H9 (cell line): ENCODE results near the gene DDC. TPM values are rescaled to one million over a fixed set of nuclear protein-coding genes. Genes with fewer than 3 reads are reported as not detected.

Experiments used
- DNase-seq: peaks from one replicate; pipeline ENCODE4 v3.0.0-alpha.2; 2017
- H2AFZ ChIP-seq: one replicate; pipeline ENCODE4 v1.6.1; 2013; ENCODE audit warnings: mild to moderate bottlenecking, low read length, control low read depth, moderate library complexity
- H2AK5ac ChIP-seq: 2 replicates; pipeline ENCODE4 v1.6.1; 2013; ENCODE audit warnings: low read length, control low read depth, mixed read lengths; ENCODE audit not compliant: insufficient read length
- H2BK120ac ChIP-seq: one replicate; pipeline ENCODE4 v1.6.1; 2013; ENCODE audit warnings: low read depth, mild to moderate bottlenecking, low read length, control low read depth, inconsistent platforms; ENCODE audit not compliant: poor library complexity, severe bottlenecking
- H2BK12ac ChIP-seq: 2 replicates; pipeline ENCODE4 v1.6.1; 2013; ENCODE audit warnings: low read length, control low read depth, mixed read lengths, low read depth; ENCODE audit not compliant: insufficient read length
- H2BK15ac ChIP-seq: 2 replicates; pipeline ENCODE4 v1.6.1; 2013; ENCODE audit warnings: low read depth, low read length, control low read depth
- H2BK20ac ChIP-seq: one replicate; pipeline ENCODE4 v1.6.1; 2013; ENCODE audit warnings: low read depth, mild to moderate bottlenecking, low read length, control low read depth, inconsistent platforms; ENCODE audit not compliant: poor library complexity, severe bottlenecking
- H2BK5ac ChIP-seq: 2 replicates; pipeline ENCODE4 v1.6.1; 2013; ENCODE audit warnings: low read length, control low read depth, mixed read lengths; ENCODE audit not compliant: insufficient read length
- H3K14ac ChIP-seq: 2 replicates; pipeline ENCODE4 v1.6.1; 2013; ENCODE audit warnings: low read length, control low read depth; ENCODE audit not compliant: insufficient read depth
- H3K18ac ChIP-seq: 2 replicates; pipeline ENCODE4 v1.6.1; 2013; ENCODE audit warnings: low read depth, mild to moderate bottlenecking, mixed read lengths, low read length, control low read depth; ENCODE audit not compliant: insufficient read length
- H3K23ac ChIP-seq: 2 replicates; pipeline ENCODE4 v1.6.1; 2013; ENCODE audit warnings: low read length, control low read depth, mixed read lengths, low read depth; ENCODE audit not compliant: insufficient read length
- H3K23me2 ChIP-seq: 2 replicates; pipeline ENCODE4 v1.6.1; 2013; ENCODE audit warnings: low read depth, mild to moderate bottlenecking, mixed read lengths, low read length, control low read depth; ENCODE audit not compliant: insufficient read length, poor library complexity, severe bottlenecking
- H3K27ac ChIP-seq: 2 replicates; pipeline ENCODE4 v1.5.1; 2013; ENCODE audit warnings: low read length, control low read depth, mixed read lengths, low read depth; ENCODE audit not compliant: insufficient read length
- H3K27me3 ChIP-seq: 2 replicates; pipeline ENCODE4 v1.6.1; 2013; ENCODE audit warnings: low read length, control low read depth, inconsistent platforms; ENCODE audit not compliant: insufficient read depth
- H3K4ac ChIP-seq: 2 replicates; pipeline ENCODE4 v1.6.1; 2013; ENCODE audit warnings: low read depth, mild to moderate bottlenecking, control low read depth, inconsistent platforms, low read length, moderate library complexity
- H3K4me1 ChIP-seq: 2 replicates; pipeline ENCODE4 v1.6.1; 2013; ENCODE audit warnings: low read length, control low read depth, inconsistent platforms; ENCODE audit not compliant: insufficient read depth
- H3K4me2 ChIP-seq: 2 replicates; pipeline ENCODE4 v1.6.1; 2013; ENCODE audit warnings: low read length, control low read depth, mixed read lengths; ENCODE audit not compliant: insufficient read length, insufficient read depth
- H3K56ac ChIP-seq: 2 replicates; pipeline ENCODE4 v1.6.1; 2013; ENCODE audit warnings: low read depth, mild to moderate bottlenecking, mixed read lengths, low read length, control low read depth; ENCODE audit not compliant: insufficient read length
- H3K79me1 ChIP-seq: 2 replicates; pipeline ENCODE4 v1.6.1; 2013; ENCODE audit warnings: low read depth, mild to moderate bottlenecking, moderate library complexity, low read length, control low read depth, inconsistent platforms; ENCODE audit not compliant: insufficient read depth, poor library complexity, severe bottlenecking
- H3K79me2 ChIP-seq: 2 replicates; pipeline ENCODE4 v1.6.1; 2013; ENCODE audit warnings: low read length, control low read depth, inconsistent platforms; ENCODE audit not compliant: insufficient read depth
- H3K9ac ChIP-seq: 2 replicates; pipeline ENCODE4 v1.6.1; 2013; ENCODE audit warnings: low read length, control low read depth, mixed read lengths; ENCODE audit not compliant: insufficient read length; ENCODE audit errors: extremely low read depth
- H3K9me3 ChIP-seq: one replicate; pipeline ENCODE4 v1.6.1; 2013; ENCODE audit warnings: low read depth, low read length, inconsistent platforms; ENCODE audit not compliant: control insufficient read depth
- H3T11ph ChIP-seq: one replicate; pipeline ENCODE4 v1.6.1; 2013; ENCODE audit warnings: mild to moderate bottlenecking, low read length, control low read depth, inconsistent platforms
- H4K20me1 ChIP-seq: one replicate; pipeline ENCODE4 v1.6.1; 2013; ENCODE audit not compliant: control insufficient read depth, insufficient read length, insufficient read depth
- H4K5ac ChIP-seq: 2 replicates; pipeline ENCODE4 v1.6.1; 2013; ENCODE audit warnings: low read depth, mild to moderate bottlenecking, mixed read lengths, low read length, control low read depth; ENCODE audit not compliant: insufficient read length
- H4K8ac ChIP-seq: replicated peaks from 2 replicates; pipeline ENCODE4 v1.6.1; 2013; ENCODE audit warnings: low read length, control low read depth, mixed read lengths, low read depth; ENCODE audit not compliant: insufficient read length
- H4K91ac ChIP-seq: 2 replicates; pipeline ENCODE4 v1.6.1; 2013; ENCODE audit warnings: low read depth, mild to moderate bottlenecking, moderate library complexity, mixed read lengths, low read length, control low read depth; ENCODE audit not compliant: insufficient read length
- H3K27ac Mint-ChIP-seq, 3 experiments: 2 replicates in 2 of 3; 3 replicates in 1 of 3; pipeline ENCODE4 v1.8.0; 2020 to 2021; ENCODE audit warnings: mixed read lengths in 3 of 3, mild to moderate bottlenecking in 1 of 3, moderate library complexity in 1 of 3
- H3K27me3 Mint-ChIP-seq: 2 replicates; pipeline ENCODE4 v1.8.0; 2021; ENCODE audit warnings: low read depth, mild to moderate bottlenecking, moderate library complexity, mixed read lengths
- H3K36me3 Mint-ChIP-seq, 3 experiments: 2 replicates in 2 of 3; 3 replicates in 1 of 3; pipeline ENCODE4 v1.8.0; 2020 to 2021; ENCODE audit warnings: low read depth in 3 of 3, mixed read lengths in 3 of 3; ENCODE audit not compliant: insufficient read depth in 1 of 3
- H3K4me1 Mint-ChIP-seq, 2 experiments: 2 replicates each; pipeline ENCODE4 v1.8.0; 2020; ENCODE audit warnings: mixed read lengths in 2 of 2
- H3K4me3 Mint-ChIP-seq, 2 experiments: 2 replicates in 1 of 2; 3 replicates in 1 of 2; pipeline ENCODE4 v1.8.0; 2020 to 2021; ENCODE audit warnings: mild to moderate bottlenecking in 2 of 2, mixed read lengths in 2 of 2, moderate library complexity in 1 of 2
- H3K9me3 Mint-ChIP-seq, 2 experiments: 2 replicates in 1 of 2; 3 replicates in 1 of 2; pipeline ENCODE4 v1.8.0; 2020; ENCODE audit warnings: mild to moderate bottlenecking in 2 of 2, mixed read lengths in 2 of 2, moderate library complexity in 1 of 2
- CTCF ChIP-seq: fragments of 200-600 bp; sonication (generic); conservative IDR thresholded peaks from 3 replicates; pipeline ENCODE4 v1.8.0; 2021; ENCODE audit warnings: antibody characterized with exemption, mild to moderate bottlenecking
- WGBS: extraction: QIAGEN DNeasy Blood & Tissue Kit; methylation state at CpG from one replicate; pipeline ENCODE4 v1.1.7; 2013; ENCODE audit warnings: missing lambda C conversion rate, low lambda C conversion rate, mixed read lengths; ENCODE audit not compliant: insufficient read length; ENCODE audit errors: extremely low coverage; 5-methylcytosine and 5-hydroxymethylcytosine counted together
- total RNA-seq: library from RNA; stranded (reverse); gene quantifications from 2 replicates; pipeline ENCODE4 v1.2.1, GENCODE V29; 2021

The DDC gene
- total RNA-seq, 1 experiment from 2014 or later, result not detected

GRCh38 chr7:50476953-50477625, 88.1 kb downstream of the DDC start:
- H3K9ac ChIP-seq, result no peak overlapping the region
- Mint-ChIP-seq H3K9me3 (no peaks in the 10 kb centered on the region), H3K27me3 (peaks cover 3% of the 10 kb centered on the region; the same call in 1 of the 2 replicates), H3K36me3 (no peaks in the 10 kb centered on the region), H3K4me3 (no peak overlapping the region), H3K4me1 (peaks cover 7% of the 10 kb centered on the region in 2 experiments; a peak in 3 of 4 replicates), H3K27ac (no peak overlapping the region)
- H2AK5ac ChIP-seq, result no peak overlapping the region
- no peak overlapping the region for H3K23ac ChIP-seq
- no peak overlapping the region for H2BK20ac ChIP-seq
- no peak overlapping the region for H3K4me2 ChIP-seq
- TF ChIP-seq CTCF, result no peak
- H4K5ac ChIP-seq, result no peak overlapping the region
- H3K23me2 ChIP-seq, result no peaks in the 10 kb centered on the region
- no peak overlapping the region for H3K27ac ChIP-seq
- H2BK12ac ChIP-seq, result no peak overlapping the region
- H4K8ac ChIP-seq, result no peak overlapping the region
- H3T11ph ChIP-seq, result no peak overlapping the region
- no peak overlapping the region for H3K14ac ChIP-seq
- no peak overlapping the region for H3K18ac ChIP-seq
- no peak overlapping the region for H3K56ac ChIP-seq
- no peak overlapping the region for H4K91ac ChIP-seq
- no peaks in the 10 kb centered on the region for H4K20me1 ChIP-seq
- H2BK120ac ChIP-seq, result no peak overlapping the region
- no peak overlapping the region for H3K4ac ChIP-seq
- no peaks in the 10 kb centered on the region for H3K79me1 ChIP-seq
- H2BK5ac ChIP-seq, result no peak overlapping the region
- H3K79me2 ChIP-seq, result no peaks in the 10 kb centered on the region
- DNase-seq, result no peak
- H2AFZ ChIP-seq, result no peak overlapping the region
- no peaks in the 10 kb centered on the region for H3K9me3 ChIP-seq
- H2BK15ac ChIP-seq, result no peak overlapping the region
- no peaks in the 10 kb centered on the region for H3K4me1 ChIP-seq
- WGBS, result no CpG with 5 or more reads among the region's 9 CpGs
- H3K27me3 ChIP-seq, result no peaks in the 10 kb centered on the region
